ENCODE data around the gene CD55.

CD55 gene

DNA sequence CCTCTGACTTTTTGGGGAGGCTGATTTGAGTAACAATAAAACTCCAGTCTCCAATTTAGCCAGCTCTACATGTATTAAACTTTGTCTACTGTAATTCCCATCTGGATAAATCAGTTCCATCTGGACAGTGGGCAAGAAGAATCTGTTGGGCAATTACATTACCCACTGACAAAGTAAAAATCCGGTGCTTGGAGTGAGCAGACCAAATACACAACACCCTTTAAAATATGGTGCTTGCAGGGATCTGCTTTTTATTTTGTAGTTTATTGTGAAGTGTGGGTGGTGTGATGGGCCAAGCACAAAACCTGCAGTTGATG is 8.9 kb upstream of the CD55 start:
- no peak overlapping the region for H3K4me3 ChIP-seq (replicated peaks; ENCODE audit: low read depth, low read length)
- TF ChIP-seq, protein P1, sequence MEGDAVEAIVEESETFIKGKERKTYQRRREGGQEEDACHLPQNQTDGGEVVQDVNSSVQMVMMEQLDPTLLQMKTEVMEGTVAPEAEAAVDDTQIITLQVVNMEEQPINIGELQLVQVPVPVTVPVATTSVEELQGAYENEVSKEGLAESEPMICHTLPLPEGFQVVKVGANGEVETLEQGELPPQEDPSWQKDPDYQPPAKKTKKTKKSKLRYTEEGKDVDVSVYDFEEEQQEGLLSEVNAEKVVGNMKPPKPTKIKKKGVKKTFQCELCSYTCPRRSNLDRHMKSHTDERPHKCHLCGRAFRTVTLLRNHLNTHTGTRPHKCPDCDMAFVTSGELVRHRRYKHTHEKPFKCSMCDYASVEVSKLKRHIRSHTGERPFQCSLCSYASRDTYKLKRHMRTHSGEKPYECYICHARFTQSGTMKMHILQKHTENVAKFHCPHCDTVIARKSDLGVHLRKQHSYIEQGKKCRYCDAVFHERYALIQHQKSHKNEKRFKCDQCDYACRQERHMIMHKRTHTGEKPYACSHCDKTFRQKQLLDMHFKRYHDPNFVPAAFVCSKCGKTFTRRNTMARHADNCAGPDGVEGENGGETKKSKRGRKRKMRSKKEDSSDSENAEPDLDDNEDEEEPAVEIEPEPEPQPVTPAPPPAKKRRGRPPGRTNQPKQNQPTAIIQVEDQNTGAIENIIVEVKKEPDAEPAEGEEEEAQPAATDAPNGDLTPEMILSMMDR (IDR thresholded peaks at IDR 0.05; ENCODE audit: low read depth, low read length, missing control alignments) = no peak
- DNase-seq (ENCODE audit: extremely low read depth, low read depth) = no peak

DNA sequence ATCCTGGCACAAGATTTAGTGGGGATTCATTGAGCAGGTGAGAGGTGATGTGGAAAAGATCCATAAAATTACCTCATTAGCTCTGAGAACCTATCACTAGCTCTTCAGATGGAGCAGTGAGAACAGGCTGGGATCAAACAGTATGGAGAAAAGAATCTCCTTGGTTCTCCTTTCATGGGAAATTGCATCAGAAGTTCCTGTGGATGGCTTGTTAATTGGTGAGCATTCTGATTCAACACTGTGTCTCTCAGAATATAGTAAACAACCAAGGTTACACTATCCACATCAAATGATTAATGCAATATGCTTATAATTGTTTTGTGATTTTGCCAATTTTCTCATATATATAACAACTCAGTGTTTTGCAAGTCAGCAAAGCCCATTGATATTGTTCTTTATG is 8.3 kb upstream of the CD55 start:
- no peak overlapping the region for H3K4me3 ChIP-seq (replicated peaks; ENCODE audit: low read depth, low read length)
- no peak for DNase-seq (ENCODE audit: extremely low read depth, low read depth)
- TF ChIP-seq, protein P1 (IDR thresholded peaks at IDR 0.05; ENCODE audit: low read depth, low read length, missing control alignments) = no peak

DNA sequence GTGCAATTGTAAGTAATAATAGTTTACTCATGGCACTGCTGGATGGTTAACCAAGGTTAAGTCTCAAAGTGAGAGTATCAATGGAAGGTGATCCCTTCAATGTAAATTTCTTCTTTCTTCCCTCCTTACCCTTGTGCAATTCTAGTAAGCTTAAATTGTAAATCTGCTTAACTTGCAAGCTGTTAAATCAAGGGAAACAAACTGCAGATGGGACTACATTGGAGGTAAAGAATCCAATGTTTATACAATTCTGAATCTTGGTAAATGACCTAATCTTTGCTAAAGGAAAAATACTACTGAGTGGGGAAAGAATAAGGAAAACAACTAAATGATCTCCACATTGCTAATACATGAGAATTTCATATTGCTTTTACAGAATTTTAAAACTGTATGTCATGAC is 6.7 kb upstream of the CD55 start:
- H3K4me3 ChIP-seq (replicated peaks; ENCODE audit: low read depth, low read length) = no peak overlapping the region
- TF ChIP-seq, protein P1 (IDR thresholded peaks at IDR 0.05; ENCODE audit: low read depth, low read length, missing control alignments) = no peak
- DNase-seq (ENCODE audit: extremely low read depth, low read depth) = no peak

DNA sequence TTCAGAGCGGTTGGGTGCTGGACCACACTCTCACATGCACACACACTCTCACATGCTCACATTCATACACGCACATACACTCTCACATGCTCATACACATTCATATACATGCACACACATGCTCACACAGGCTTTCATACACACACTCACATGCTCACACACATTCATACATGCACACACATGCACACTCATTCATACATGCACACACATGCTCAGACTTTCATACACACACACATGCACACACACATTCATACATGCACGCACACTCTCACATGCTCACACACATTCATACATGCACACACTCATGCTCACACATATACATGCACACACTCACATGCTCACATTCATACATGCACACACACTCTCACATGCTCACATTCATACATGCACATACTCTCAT is 6.0 kb upstream of the CD55 start:
- TF ChIP-seq, protein P1 (IDR thresholded peaks at IDR 0.05; ENCODE audit: low read depth, low read length, missing control alignments) = no peak
- no peak for DNase-seq (ENCODE audit: extremely low read depth, low read depth)
- H3K4me3 ChIP-seq (replicated peaks; ENCODE audit: low read depth, low read length) = no peak overlapping the region

DNA sequence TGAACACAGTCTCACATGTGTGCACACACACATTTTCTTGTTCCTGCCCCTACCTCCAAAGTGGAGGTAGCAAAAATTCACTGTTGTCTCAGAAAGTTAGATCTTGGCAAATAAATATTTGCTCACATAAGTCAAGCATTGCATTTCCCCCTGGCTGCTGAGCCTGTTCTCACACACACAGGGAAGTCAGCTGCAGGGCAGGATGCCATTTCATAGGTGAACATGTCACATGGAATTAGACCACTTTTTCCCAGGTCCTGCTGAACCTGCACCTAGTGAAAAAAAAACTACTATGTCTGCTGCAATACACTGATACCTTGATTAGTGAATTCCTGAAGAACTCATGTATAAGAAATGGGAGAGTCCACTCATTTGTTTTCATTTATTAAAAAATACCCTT is 5.3 kb upstream of the CD55 start:
- no peak overlapping the region for H3K4me3 ChIP-seq (replicated peaks; ENCODE audit: low read depth, low read length)
- no peak for DNase-seq (ENCODE audit: extremely low read depth, low read depth)
- TF ChIP-seq, protein P1 (IDR thresholded peaks at IDR 0.05; ENCODE audit: low read depth, low read length, missing control alignments) = no peak

DNA sequence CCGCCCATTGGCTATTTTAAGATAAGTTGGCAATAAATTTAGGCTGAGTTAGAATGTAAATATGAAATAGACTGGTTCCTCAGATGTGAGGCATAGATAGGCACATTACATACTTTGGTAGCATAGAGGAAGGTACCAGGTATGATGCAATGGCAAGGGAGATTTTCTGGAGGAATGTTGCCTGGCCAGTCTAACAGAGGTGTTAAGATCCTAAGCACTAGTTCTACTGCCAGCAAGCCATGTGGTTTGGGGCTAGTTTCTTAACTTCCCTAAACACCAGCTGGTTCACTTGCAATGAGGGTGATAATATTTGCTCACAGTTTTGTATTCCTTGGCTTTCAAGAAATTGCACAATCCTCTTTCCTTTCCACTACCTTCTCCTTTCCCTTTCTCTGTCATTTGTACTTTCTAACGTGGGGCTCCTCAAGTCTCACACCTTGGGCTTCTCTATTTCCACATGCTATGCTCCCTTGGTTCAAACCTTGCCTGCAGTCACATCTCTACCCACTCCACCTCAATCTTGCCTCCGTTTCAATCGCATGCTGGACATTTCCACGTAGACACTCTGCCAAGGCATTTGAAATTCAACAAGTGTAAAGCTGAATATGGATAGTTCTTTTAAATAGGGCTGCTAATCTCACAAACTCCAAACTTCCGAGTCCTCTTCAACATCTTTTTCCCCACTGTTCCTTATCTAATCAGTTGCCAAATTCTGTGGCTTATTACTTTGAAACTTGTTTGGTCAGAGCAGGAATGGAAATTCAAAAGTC is 4.7 kb upstream of the CD55 start:
- TF ChIP-seq, protein P1 (IDR thresholded peaks at IDR 0.05; ENCODE audit: low read depth, low read length, missing control alignments) = no peak
- no peak overlapping the region for H3K4me3 ChIP-seq (replicated peaks; ENCODE audit: low read depth, low read length)
- no peak for DNase-seq (ENCODE audit: extremely low read depth, low read depth)

GRCh38 chr1:207317561-207317960 is 3.9 kb upstream of the CD55 start:
- no peak overlapping the region for H3K4me3 ChIP-seq (replicated peaks; ENCODE audit: low read depth, low read length)
- TF ChIP-seq, protein P1 (IDR thresholded peaks at IDR 0.05; ENCODE audit: low read depth, low read length, missing control alignments) = no peak
- DNase-seq (ENCODE audit: extremely low read depth, low read depth) = no peak

Measured in HFF-Myc (cell line).